ENCODE data around the gene PIGR.

The PIGR gene

DNA sequence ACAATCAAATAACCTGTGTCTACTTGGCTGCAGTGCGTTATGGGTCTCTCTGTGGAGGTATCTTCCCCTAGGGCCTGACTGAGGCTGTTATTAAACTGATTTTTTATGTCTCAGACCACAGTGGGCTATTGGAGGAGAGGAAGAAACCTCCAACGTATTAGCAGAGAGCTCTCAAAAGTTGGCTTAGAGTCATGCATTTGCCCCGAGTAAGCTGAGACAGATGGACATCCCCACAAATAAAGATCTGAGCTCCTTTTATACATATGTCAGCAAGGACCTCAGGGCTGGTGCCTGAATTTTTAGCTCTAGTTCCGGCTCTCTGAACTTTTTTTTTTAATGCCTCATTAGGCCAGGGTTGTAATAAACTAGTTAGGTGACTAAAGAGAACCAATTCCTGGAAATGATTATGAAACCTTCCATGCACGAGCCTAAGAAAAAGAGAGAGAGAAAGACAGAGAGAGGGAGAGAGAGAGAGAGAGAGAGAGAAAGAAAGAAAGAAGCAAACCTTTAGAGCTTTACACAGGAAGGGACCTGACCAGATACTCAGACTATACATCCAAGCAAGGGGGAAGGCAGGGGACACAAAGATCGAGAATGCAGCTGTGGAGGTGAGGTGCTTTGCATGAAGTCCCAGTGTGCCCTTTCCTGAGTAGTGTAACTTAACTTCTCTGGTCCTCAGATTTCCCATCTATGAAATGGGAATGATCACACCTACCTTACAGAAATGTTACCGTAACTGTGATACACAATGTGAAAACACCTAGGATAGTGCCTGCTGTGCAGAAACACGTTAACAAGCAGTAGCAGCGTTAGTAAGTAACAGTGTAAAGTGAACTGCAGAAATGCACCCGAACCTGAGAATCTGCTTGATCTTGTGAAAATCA lies 8.4 kb upstream of the PIGR start:
- TF ChIP-seq TCF4 (CRISPR knock-in tag; IDR thresholded peaks at IDR 0.05; ENCODE audit: borderline replicate concordance) (no peak), SNAI2 (CRISPR knock-in tag; IDR thresholded peaks at IDR 0.05) (no peak), CSDC2 (CRISPR knock-in tag; IDR thresholded peaks at IDR 0.05) (no peak), ZNF70 (CRISPR knock-in tag; IDR thresholded peaks at IDR 0.05) (no peak), GLIS3 (CRISPR knock-in tag; IDR thresholded peaks at IDR 0.05) (no peak), ZC3H10 (CRISPR knock-in tag; IDR thresholded peaks at IDR 0.05) (no peak), ZFP30 (CRISPR knock-in tag; IDR thresholded peaks at IDR 0.05) (no peak), ZNF565 (CRISPR knock-in tag; conservative IDR thresholded peaks at IDR 0.05; ENCODE audit: low read depth) (no peak), PATZ1 (CRISPR knock-in tag; IDR thresholded peaks at IDR 0.05; ENCODE audit: borderline replicate concordance) (no peak), PPARA (CRISPR knock-in tag; IDR thresholded peaks at IDR 0.05; ENCODE audit: borderline replicate concordance) (no peak), ZNF8 (CRISPR knock-in tag; IDR thresholded peaks at IDR 0.05) (no peak), ESRRG (CRISPR knock-in tag; IDR thresholded peaks at IDR 0.05) (no peak), ZFP3 (CRISPR knock-in tag; IDR thresholded peaks at IDR 0.05) (no peak), TOX (CRISPR knock-in tag; IDR thresholded peaks at IDR 0.05; ENCODE audit: borderline replicate concordance) (no peak), ARNTL (CRISPR knock-in tag; IDR thresholded peaks at IDR 0.05; ENCODE audit: borderline replicate concordance, low read depth) (no peak), BACH2 (CRISPR knock-in tag; IDR thresholded peaks at IDR 0.05; ENCODE audit: borderline replicate concordance) (no peak), OSR1 (CRISPR knock-in tag; IDR thresholded peaks at IDR 0.05) (no peak)
- TF ChIP-seq, protein P1, sequence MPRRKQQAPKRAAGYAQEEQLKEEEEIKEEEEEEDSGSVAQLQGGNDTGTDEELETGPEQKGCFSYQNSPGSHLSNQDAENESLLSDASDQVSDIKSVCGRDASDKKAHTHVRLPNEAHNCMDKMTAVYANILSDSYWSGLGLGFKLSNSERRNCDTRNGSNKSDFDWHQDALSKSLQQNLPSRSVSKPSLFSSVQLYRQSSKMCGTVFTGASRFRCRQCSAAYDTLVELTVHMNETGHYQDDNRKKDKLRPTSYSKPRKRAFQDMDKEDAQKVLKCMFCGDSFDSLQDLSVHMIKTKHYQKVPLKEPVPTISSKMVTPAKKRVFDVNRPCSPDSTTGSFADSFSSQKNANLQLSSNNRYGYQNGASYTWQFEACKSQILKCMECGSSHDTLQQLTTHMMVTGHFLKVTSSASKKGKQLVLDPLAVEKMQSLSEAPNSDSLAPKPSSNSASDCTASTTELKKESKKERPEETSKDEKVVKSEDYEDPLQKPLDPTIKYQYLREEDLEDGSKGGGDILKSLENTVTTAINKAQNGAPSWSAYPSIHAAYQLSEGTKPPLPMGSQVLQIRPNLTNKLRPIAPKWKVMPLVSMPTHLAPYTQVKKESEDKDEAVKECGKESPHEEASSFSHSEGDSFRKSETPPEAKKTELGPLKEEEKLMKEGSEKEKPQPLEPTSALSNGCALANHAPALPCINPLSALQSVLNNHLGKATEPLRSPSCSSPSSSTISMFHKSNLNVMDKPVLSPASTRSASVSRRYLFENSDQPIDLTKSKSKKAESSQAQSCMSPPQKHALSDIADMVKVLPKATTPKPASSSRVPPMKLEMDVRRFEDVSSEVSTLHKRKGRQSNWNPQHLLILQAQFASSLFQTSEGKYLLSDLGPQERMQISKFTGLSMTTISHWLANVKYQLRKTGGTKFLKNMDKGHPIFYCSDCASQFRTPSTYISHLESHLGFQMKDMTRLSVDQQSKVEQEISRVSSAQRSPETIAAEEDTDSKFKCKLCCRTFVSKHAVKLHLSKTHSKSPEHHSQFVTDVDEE (CRISPR knock-in tag; IDR thresholded peaks at IDR 0.05) = no peak
- TF ChIP-seq, protein P2, sequence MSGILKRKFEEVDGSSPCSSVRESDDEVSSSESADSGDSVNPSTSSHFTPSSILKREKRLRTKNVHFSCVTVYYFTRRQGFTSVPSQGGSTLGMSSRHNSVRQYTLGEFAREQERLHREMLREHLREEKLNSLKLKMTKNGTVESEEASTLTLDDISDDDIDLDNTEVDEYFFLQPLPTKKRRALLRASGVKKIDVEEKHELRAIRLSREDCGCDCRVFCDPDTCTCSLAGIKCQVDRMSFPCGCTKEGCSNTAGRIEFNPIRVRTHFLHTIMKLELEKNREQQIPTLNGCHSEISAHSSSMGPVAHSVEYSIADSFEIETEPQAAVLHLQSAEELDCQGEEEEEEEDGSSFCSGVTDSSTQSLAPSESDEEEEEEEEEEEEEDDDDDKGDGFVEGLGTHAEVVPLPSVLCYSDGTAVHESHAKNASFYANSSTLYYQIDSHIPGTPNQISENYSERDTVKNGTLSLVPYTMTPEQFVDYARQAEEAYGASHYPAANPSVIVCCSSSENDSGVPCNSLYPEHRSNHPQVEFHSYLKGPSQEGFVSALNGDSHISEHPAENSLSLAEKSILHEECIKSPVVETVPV (CRISPR knock-in tag; IDR thresholded peaks at IDR 0.05) = no peak
- TF ChIP-seq, protein P3, sequence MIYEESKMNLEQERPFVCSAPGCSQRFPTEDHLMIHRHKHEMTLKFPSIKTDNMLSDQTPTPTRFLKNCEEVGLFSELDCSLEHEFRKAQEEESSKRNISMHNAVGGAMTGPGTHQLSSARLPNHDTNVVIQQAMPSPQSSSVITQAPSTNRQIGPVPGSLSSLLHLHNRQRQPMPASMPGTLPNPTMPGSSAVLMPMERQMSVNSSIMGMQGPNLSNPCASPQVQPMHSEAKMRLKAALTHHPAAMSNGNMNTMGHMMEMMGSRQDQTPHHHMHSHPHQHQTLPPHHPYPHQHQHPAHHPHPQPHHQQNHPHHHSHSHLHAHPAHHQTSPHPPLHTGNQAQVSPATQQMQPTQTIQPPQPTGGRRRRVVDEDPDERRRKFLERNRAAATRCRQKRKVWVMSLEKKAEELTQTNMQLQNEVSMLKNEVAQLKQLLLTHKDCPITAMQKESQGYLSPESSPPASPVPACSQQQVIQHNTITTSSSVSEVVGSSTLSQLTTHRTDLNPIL (CRISPR knock-in tag; IDR thresholded peaks at IDR 0.05; ENCODE audit: low read depth) = no peak
- ATAC-seq = no peak

DNA sequence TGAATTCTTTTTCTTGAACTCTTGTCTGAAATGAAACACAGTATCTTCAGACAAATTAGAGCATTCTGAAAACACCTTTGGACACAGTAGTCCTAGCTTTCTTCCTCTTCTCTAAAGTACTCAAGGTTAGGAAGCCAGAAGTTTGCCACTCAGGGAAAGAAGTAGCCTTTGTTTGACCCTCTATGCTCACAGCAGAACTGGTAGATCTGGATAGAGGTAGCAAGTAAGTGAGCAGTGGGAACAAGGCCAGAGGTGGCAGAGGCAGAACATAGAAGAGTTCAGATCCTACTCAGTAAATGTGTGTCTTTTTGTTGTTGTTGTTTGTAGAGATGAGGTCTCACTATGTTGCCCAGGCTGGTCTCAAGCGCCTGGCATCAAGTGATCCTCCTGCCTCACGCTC lies 7.4 kb upstream of the PIGR start:
- TF ChIP-seq TOX (CRISPR knock-in tag; IDR thresholded peaks at IDR 0.05; ENCODE audit: borderline replicate concordance) (no peak), BACH2 (CRISPR knock-in tag; IDR thresholded peaks at IDR 0.05; ENCODE audit: borderline replicate concordance) (no peak), ESRRG (CRISPR knock-in tag; IDR thresholded peaks at IDR 0.05) (no peak), GLIS3 (CRISPR knock-in tag; IDR thresholded peaks at IDR 0.05) (no peak), OSR1 (CRISPR knock-in tag; IDR thresholded peaks at IDR 0.05) (no peak), ZNF8 (CRISPR knock-in tag; IDR thresholded peaks at IDR 0.05) (no peak), ZC3H10 (CRISPR knock-in tag; IDR thresholded peaks at IDR 0.05) (no peak), PPARA (CRISPR knock-in tag; IDR thresholded peaks at IDR 0.05; ENCODE audit: borderline replicate concordance) (no peak), POU6F1 (CRISPR knock-in tag; IDR thresholded peaks at IDR 0.05; ENCODE audit: borderline replicate concordance, low read depth) (no peak), SNAI2 (CRISPR knock-in tag; IDR thresholded peaks at IDR 0.05) (no peak), CSDC2 (CRISPR knock-in tag; IDR thresholded peaks at IDR 0.05) (no peak)
- TF ChIP-seq, protein P1 (CRISPR knock-in tag; IDR thresholded peaks at IDR 0.05) = no peak
- TF ChIP-seq, protein P3 (CRISPR knock-in tag; IDR thresholded peaks at IDR 0.05; ENCODE audit: low read depth) = no peak

More for the DNA sequence above, 7.4 kb upstream of the PIGR start:
- no peak for ATAC-seq

Data from SK-N-SH treated with all-trans-retinoic acid at 6 μM for 48 hours (cell line).